Liver (tissue), 9 donors: ENCODE results near the gene MSI2. TPM values are rescaled to one million over a fixed set of nuclear protein-coding genes. Genes with fewer than 3 reads are reported as not detected.
A peak's percentile ranks its signal among the peaks of the same experiment; 100 is the strongest.

ENCODE experiments used
- DNase-seq: peaks from one replicate; pipeline ENCODE4 v3.0.0-alpha.2; 2017; ENCODE audit warnings: low spot score
- H3K27ac ChIP-seq, 2 donors: one replicate each; pipeline ENCODE4 v1.7.0; 2013; ENCODE audit warnings: inconsistent platforms in 2 of 2, low read length in 2 of 2, control low read depth in 1 of 2, low read depth in 1 of 2, mild to moderate bottlenecking in 1 of 2
- H3K27me3 ChIP-seq, 4 donors: one replicate each; pipeline versions ENCODE4 v1.6.1 to v1.7.0; 2013; ENCODE audit warnings: low read length in 3 of 4, inconsistent platforms in 1 of 4, mild to moderate bottlenecking in 1 of 4, moderate library complexity in 1 of 4; ENCODE audit not compliant: control insufficient read depth in 4 of 4, insufficient read depth in 4 of 4
- H3K36me3 ChIP-seq, 4 donors: one replicate each; pipeline versions ENCODE4 v1.6.1 to v1.7.0; 2013; ENCODE audit warnings: low read length in 3 of 4, mild to moderate bottlenecking in 3 of 4, low read depth in 1 of 4, moderate library complexity in 1 of 4; ENCODE audit not compliant: control insufficient read depth in 4 of 4, insufficient read depth in 3 of 4
- H3K4me1 ChIP-seq, 4 donors: one replicate each; pipeline versions ENCODE4 v1.6.1 to v1.7.0; 2013; ENCODE audit warnings: low read length in 3 of 4, mild to moderate bottlenecking in 3 of 4, moderate library complexity in 1 of 4; ENCODE audit not compliant: control insufficient read depth in 4 of 4, insufficient read depth in 4 of 4
- H3K4me3 ChIP-seq, 3 donors: one replicate each; pipeline versions ENCODE4 v1.6.1 to v1.7.0; 2013; ENCODE audit warnings: low read length in 3 of 3, control low read depth in 1 of 3, low read depth in 1 of 3, mild to moderate bottlenecking in 1 of 3
- H3K9ac ChIP-seq, 2 donors: one replicate each; pipeline ENCODE4 v1.7.0; 2013; ENCODE audit warnings: low read length in 2 of 2, mild to moderate bottlenecking in 2 of 2, moderate library complexity in 2 of 2, control low read depth in 1 of 2, low read depth in 1 of 2
- H3K9me3 ChIP-seq, 4 donors: one replicate each; pipeline versions ENCODE4 v1.6.1 to v1.7.0; 2013; ENCODE audit warnings: low read length in 3 of 4; ENCODE audit not compliant: control insufficient read depth in 4 of 4
- ATF3 ChIP-seq: IDR thresholded peaks from 2 replicates; pipeline ENCODE4 v1.6.1; 2016; ENCODE audit warnings: antibody characterized with exemption
- CTCF ChIP-seq: fragments of 150-350 bp; IDR thresholded peaks from 2 replicates; pipeline ENCODE4 v1.5.1; 2017; ENCODE audit warnings: improper control_type of control experiment, low read depth, low read length; ENCODE audit not compliant: missing input control
- EGR1 ChIP-seq, 2 donors: IDR thresholded peaks; 2 replicates each; pipeline ENCODE4 v1.6.1; 2016 to 2018; ENCODE audit warnings: antibody characterized with exemption in 2 of 2, low read depth in 2 of 2
- FOXA1 ChIP-seq: IDR thresholded peaks from 2 replicates; pipeline ENCODE4 v1.6.1; 2016; ENCODE audit warnings: antibody characterized with exemption
- FOXA2 ChIP-seq: IDR thresholded peaks from 2 replicates; pipeline ENCODE4 v1.6.1; 2016; ENCODE audit warnings: antibody characterized with exemption
- GABPA ChIP-seq, 2 donors: IDR thresholded peaks in 1 of 2; conservative IDR thresholded peaks in 1 of 2; 2 replicates each; pipeline ENCODE4 v1.6.1; 2016; ENCODE audit warnings: antibody characterized with exemption in 2 of 2, mild to moderate bottlenecking in 1 of 2, moderate library complexity in 1 of 2
- HNF4A ChIP-seq, 2 donors: conservative IDR thresholded peaks; 2 replicates each; pipeline ENCODE4 v1.6.1; 2016; ENCODE audit warnings: antibody characterized with exemption in 2 of 2, mild to moderate bottlenecking in 2 of 2
- JUND ChIP-seq, 2 donors: IDR thresholded peaks; 2 replicates each; pipeline ENCODE4 v1.6.1; 2016; ENCODE audit warnings: antibody characterized with exemption in 2 of 2
- MAX ChIP-seq: IDR thresholded peaks from 2 replicates; pipeline ENCODE4 v1.6.1; 2016; ENCODE audit warnings: antibody characterized with exemption
- NR2F2 ChIP-seq: IDR thresholded peaks from 2 replicates; pipeline ENCODE4 v1.6.1; 2016; ENCODE audit warnings: antibody characterized with exemption
- RAD21 ChIP-seq, 2 donors: IDR thresholded peaks; 2 replicates each; pipeline ENCODE4 v1.6.1; 2016; ENCODE audit warnings: antibody characterized with exemption in 2 of 2, mild to moderate bottlenecking in 2 of 2
- RXRA ChIP-seq, 2 donors: IDR thresholded peaks; 2 replicates each; pipeline ENCODE4 v1.6.1; 2017 to 2018; ENCODE audit warnings: antibody characterized with exemption in 2 of 2, mild to moderate bottlenecking in 1 of 2
- SP1 ChIP-seq: IDR thresholded peaks from 2 replicates; pipeline ENCODE4 v1.6.1; 2018; ENCODE audit warnings: antibody characterized with exemption, mild to moderate bottlenecking
- TAF1 ChIP-seq: conservative IDR thresholded peaks from 2 replicates; pipeline ENCODE4 v1.6.1; 2016; ENCODE audit warnings: antibody characterized with exemption, mild to moderate bottlenecking
- YY1 ChIP-seq: IDR thresholded peaks from 2 replicates; pipeline ENCODE4 v1.6.1; 2016; ENCODE audit warnings: antibody characterized with exemption, mild to moderate bottlenecking
- WGBS: extraction: QIAGEN DNeasy Blood & Tissue Kit; methylation state at CpG from one replicate; pipeline ENCODE4 v1.1.7; 2013; 5-methylcytosine and 5-hydroxymethylcytosine counted together
- polyA plus RNA-seq, 2 donors: library from polyadenylated mRNA; stranded (reverse) in 1 of 2; unstranded in 1 of 2; fragments of 200-250 nt in 1 of 2; fragments of >200 nt in 1 of 2; fragmentation: Nextera tagmentation in 1 of 2; extraction: Ambion mirVana in 1 of 2; gene quantifications; one replicate each; pipeline versions ENCODE4 v1.2.1 to v1.2.3, GENCODE V29; 2013 to 2015
- total RNA-seq, 2 donors: library from RNA; depleted of rRNA; stranded (reverse); fragments of >200 nt; gene quantifications; one replicate each; pipeline ENCODE4 v1.2.3, GENCODE V29; 2014
- TF ChIP-seq, protein P1 (sequence below): IDR thresholded peaks from 2 replicates; pipeline ENCODE4 v1.6.1; 2016; ENCODE audit warnings: antibody characterized with exemption, mild to moderate bottlenecking
- TF ChIP-seq, protein P2 (sequence below): IDR thresholded peaks from 2 replicates; pipeline ENCODE4 v1.6.1; 2016; ENCODE audit warnings: antibody characterized with exemption
- donor health status: healthy.
- donor health status: healthy.
- donor health status: healthy.
- donor health status: healthy.
- donor health status: healthy.

The MSI2 gene
- total and polyA plus RNA-seq, 4 donors = 5.7 to 15.6 (median 9.2) TPM

DNA sequence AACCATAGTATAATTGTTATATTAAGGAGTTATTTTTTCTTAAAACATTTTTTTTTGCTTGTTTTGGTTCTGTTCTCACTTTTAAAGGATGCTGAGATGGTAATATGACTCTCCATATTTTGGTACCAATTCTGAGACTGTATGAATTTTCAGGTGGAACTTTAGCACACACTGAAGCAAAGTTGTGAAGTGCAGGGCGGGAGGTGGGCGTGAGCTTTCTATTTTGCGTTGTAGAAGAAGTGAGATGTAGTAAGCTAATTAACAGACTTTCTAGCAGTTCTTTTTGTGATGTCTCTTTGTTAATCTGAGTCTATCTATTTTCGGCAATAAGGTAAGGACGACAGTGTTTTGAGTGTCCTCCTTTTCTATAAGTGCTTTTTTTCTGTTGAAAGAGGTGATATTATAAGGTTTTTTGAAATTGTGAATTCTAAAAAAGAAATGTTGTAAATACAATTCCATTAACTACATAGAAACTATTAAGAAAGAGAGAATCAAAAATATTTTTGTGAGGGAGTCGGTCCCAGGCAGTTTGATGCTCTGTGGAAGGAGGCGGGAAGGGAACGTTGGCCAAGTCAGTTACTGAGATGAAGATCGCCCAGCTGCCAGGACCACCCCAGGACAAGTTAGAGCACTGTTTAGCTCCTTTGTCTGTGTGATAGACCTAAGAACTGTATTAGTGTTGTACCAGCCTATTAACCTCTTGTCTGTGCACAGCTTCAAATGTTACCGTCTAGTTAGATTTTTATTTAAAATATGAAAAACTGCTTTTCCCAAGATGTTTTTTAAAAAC lies 423.8 kb downstream of the MSI2 start:
- Histone ChIP-seq H3K9ac (no peak overlapping the region), H3K4me1 (no peaks in the 10 kb centered on the region), H3K4me3 (no peak overlapping the region), H3K27me3 (no peaks in the 10 kb centered on the region), H3K27ac (no peak overlapping the region), H3K36me3 (peaks cover 0 to 2% (median under 1%) of the 10 kb centered on the region in 4 donors), H3K9me3 (no peaks in the 10 kb centered on the region)
- peak; percentile 12 for DNase-seq
- 96% methylated on average over 10 of the region's 10 CpGs for WGBS
- TF ChIP-seq GABPA (IDR thresholded peaks at IDR 0.05 in 1 of 2, conservative IDR thresholded peaks at IDR 0.05 in 1 of 2) (no peak), HNF4A (conservative IDR thresholded peaks at IDR 0.05) (no peak), NR2F2 (no peak), MAX (no peak), FOXA2 (no peak), JUND (IDR thresholded peaks at IDR 0.05) (no peak), SP1 (no peak), RXRA (IDR thresholded peaks at IDR 0.05) (no peak), TAF1 (no peak), YY1 (no peak), CTCF (no peak), EGR1 (IDR thresholded peaks at IDR 0.05; ENCODE audit: low read depth in 2 of 2) (no peak), ATF3 (no peak), RAD21 (IDR thresholded peaks at IDR 0.05) (no peak), FOXA1 (no peak)
- TF ChIP-seq, protein P1, sequence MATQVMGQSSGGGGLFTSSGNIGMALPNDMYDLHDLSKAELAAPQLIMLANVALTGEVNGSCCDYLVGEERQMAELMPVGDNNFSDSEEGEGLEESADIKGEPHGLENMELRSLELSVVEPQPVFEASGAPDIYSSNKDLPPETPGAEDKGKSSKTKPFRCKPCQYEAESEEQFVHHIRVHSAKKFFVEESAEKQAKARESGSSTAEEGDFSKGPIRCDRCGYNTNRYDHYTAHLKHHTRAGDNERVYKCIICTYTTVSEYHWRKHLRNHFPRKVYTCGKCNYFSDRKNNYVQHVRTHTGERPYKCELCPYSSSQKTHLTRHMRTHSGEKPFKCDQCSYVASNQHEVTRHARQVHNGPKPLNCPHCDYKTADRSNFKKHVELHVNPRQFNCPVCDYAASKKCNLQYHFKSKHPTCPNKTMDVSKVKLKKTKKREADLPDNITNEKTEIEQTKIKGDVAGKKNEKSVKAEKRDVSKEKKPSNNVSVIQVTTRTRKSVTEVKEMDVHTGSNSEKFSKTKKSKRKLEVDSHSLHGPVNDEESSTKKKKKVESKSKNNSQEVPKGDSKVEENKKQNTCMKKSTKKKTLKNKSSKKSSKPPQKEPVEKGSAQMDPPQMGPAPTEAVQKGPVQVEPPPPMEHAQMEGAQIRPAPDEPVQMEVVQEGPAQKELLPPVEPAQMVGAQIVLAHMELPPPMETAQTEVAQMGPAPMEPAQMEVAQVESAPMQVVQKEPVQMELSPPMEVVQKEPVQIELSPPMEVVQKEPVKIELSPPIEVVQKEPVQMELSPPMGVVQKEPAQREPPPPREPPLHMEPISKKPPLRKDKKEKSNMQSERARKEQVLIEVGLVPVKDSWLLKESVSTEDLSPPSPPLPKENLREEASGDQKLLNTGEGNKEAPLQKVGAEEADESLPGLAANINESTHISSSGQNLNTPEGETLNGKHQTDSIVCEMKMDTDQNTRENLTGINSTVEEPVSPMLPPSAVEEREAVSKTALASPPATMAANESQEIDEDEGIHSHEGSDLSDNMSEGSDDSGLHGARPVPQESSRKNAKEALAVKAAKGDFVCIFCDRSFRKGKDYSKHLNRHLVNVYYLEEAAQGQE = no peak
- TF ChIP-seq, protein P2, sequence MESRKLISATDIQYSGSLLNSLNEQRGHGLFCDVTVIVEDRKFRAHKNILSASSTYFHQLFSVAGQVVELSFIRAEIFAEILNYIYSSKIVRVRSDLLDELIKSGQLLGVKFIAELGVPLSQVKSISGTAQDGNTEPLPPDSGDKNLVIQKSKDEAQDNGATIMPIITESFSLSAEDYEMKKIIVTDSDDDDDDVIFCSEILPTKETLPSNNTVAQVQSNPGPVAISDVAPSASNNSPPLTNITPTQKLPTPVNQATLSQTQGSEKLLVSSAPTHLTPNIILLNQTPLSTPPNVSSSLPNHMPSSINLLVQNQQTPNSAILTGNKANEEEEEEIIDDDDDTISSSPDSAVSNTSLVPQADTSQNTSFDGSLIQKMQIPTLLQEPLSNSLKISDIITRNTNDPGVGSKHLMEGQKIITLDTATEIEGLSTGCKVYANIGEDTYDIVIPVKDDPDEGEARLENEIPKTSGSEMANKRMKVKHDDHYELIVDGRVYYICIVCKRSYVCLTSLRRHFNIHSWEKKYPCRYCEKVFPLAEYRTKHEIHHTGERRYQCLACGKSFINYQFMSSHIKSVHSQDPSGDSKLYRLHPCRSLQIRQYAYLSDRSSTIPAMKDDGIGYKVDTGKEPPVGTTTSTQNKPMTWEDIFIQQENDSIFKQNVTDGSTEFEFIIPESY = no peak
